ENCODE data around the gene NAT8.
"Not testable (repeated sequence)": the region's sequence is repeated elsewhere in the genome, so short reads cannot be mapped to it uniquely, and the experiment has no call there.

NAT8 gene

GRCh38 chr2:73651591-73652230, 9.5 kb upstream of the NAT8 start:
- no peaks in the 10 kb centered on the region for H3K9me3 Mint-ChIP-seq
- H3K4me3 Mint-ChIP-seq, result no peak overlapping the region
- H3K27me3 Mint-ChIP-seq, result no peaks in the 10 kb centered on the region
- DNase-seq, result no peak
- H3K36me3 Mint-ChIP-seq (ENCODE audit: low read depth), result no peaks in the 10 kb centered on the region
- no peaks in the 10 kb centered on the region for H3K4me1 Mint-ChIP-seq (ENCODE audit: low read depth)
- no peak overlapping the region for H3K27ac Mint-ChIP-seq

DNA sequence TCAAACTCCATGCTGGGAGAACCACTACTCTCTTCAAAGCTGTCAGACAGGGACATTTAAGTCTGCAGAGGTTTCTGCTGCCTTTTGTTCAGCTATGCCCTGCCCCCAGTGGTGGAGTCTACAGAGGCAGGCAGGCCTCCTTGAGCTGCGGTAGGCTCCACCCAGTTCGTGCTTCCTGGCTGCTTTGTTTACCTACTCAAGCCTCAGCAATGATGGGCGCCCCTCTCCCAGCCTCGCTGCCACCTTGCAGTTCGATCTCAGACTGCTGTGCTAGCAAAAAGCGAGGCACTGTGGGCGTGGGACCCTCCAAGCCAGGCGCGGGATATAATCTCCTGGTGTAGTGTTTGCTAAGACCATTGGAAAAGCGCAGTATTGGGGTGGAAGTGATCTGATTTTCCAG, 5.5 kb upstream of the NAT8 start:
- H3K4me3 Mint-ChIP-seq; H3K36me3 Mint-ChIP-seq (ENCODE audit: low read depth); H3K4me1 Mint-ChIP-seq (ENCODE audit: low read depth); H3K27ac Mint-ChIP-seq; DNase-seq; H3K27me3 Mint-ChIP-seq; H3K9me3 Mint-ChIP-seq: not testable (repeated sequence)

DNA sequence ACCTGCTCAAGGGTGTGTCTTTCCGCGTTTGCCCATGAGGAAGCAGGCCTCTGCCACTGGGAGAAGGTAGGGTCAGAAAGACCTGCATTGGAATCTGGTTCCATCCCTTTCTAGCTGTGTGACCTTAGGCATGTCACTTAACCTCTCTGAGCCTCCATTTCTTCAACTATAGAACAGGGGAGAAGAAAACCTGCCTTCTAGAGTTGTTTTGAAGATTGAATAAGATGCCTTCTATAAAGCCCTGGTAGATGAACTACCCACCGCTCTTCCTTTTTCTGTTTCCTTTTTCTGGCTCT, 507 bp downstream of the NAT8 start:
- Mint-ChIP-seq H3K9me3 (peaks cover 6% of the 10 kb centered on the region), H3K36me3 (ENCODE audit: low read depth) (no peaks in the 10 kb centered on the region), H3K27ac (no peak overlapping the region), H3K27me3 (peaks cover 15% of the 10 kb centered on the region), H3K4me1 (ENCODE audit: low read depth) (no peaks in the 10 kb centered on the region), H3K4me3 (no peak overlapping the region)
- DNase-seq, result no peak

GRCh38 chr2:73640946-73641766, 1.1 kb downstream of the NAT8 start:
- DNase-seq, result no peak
- Mint-ChIP-seq H3K27ac (no peak overlapping the region), H3K9me3 (peaks cover 6% of the 10 kb centered on the region), H3K27me3 (peaks cover 15% of the 10 kb centered on the region), H3K36me3 (ENCODE audit: low read depth) (no peaks in the 10 kb centered on the region), H3K4me3 (no peak overlapping the region), H3K4me1 (ENCODE audit: low read depth) (no peaks in the 10 kb centered on the region)

DNA sequence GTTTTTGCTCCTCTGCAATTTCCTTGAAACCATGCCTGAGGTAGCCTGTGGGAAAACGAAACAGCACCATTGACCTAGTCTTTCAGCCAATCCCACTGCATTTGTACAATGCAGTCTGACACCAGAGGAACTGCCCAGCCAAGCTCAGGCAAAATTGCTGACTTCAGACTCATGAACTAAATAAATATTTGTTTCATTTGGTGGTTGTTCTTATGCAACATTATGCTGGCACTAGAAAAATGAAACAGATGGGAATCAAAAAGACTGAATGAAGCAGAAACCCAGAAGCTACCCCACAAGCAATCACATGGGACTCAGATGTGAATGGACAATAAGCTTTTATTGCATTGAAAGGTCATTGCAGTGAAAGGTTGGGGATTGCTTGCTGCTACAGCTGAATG, 1.7 kb downstream of the NAT8 start:
- no peaks in the 10 kb centered on the region for H3K4me1 Mint-ChIP-seq (ENCODE audit: low read depth)
- H3K27ac Mint-ChIP-seq, result no peak overlapping the region
- H3K36me3 Mint-ChIP-seq (ENCODE audit: low read depth), result no peaks in the 10 kb centered on the region
- H3K27me3 Mint-ChIP-seq, result peaks cover 15% of the 10 kb centered on the region
- H3K4me3 Mint-ChIP-seq, result no peak overlapping the region
- DNase-seq, result no peak
- peaks cover 6% of the 10 kb centered on the region for H3K9me3 Mint-ChIP-seq

DNA sequence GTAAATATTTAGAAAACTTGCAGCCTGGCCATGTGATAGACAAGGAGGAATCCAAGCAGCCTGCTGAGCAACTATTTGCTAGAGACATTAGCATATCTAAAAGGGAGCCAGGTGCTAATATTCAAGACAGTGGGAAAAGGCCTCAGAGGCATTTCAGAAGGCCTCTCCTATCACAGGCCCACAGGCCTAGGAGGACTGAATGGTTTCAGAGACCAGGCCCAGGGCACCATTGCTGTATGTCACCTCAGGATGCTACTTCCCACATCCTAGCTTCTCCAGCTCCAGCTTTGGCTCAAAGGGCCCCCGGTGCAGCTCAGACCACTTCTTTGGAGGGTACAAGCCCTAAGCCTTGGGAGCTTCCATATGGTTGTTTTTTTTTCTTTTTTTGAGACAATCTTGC, 3.8 kb downstream of the NAT8 start:
- no peaks in the 10 kb centered on the region for H3K36me3 Mint-ChIP-seq (ENCODE audit: low read depth)

DNA sequence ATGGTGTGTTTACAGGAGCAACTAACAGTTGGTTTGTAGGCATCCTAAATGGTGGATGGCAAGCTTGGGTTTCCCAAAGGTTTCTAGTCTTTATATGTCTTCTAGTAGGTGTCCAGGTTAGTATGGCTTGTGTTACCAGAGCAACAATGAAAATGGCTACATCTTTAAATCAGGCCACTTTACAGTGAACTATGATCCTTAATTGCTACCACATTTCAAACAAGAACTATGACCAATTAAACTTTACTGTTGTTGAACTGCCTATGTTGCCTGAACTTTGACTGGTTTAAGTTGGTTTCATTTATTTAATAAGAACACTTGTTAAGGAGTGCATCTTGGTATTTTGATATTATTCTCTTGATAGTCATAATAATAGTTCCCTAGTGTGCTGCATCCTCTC, 5.2 kb downstream of the NAT8 start:
- not testable (repeated sequence) for H3K9me3 Mint-ChIP-seq; DNase-seq; H3K4me3 Mint-ChIP-seq; H3K27ac Mint-ChIP-seq; H3K27me3 Mint-ChIP-seq; H3K4me1 Mint-ChIP-seq (ENCODE audit: low read depth); H3K36me3 Mint-ChIP-seq (ENCODE audit: low read depth)

More for the DNA sequence above, 3.8 kb downstream of the NAT8 start:
- DNase-seq, result no peak
- Mint-ChIP-seq H3K27me3 (peaks cover 11% of the 10 kb centered on the region), H3K4me3 (no peak overlapping the region), H3K27ac (no peak overlapping the region), H3K4me1 (ENCODE audit: low read depth) (no peaks in the 10 kb centered on the region), H3K9me3 (peaks cover 6% of the 10 kb centered on the region)

DNA sequence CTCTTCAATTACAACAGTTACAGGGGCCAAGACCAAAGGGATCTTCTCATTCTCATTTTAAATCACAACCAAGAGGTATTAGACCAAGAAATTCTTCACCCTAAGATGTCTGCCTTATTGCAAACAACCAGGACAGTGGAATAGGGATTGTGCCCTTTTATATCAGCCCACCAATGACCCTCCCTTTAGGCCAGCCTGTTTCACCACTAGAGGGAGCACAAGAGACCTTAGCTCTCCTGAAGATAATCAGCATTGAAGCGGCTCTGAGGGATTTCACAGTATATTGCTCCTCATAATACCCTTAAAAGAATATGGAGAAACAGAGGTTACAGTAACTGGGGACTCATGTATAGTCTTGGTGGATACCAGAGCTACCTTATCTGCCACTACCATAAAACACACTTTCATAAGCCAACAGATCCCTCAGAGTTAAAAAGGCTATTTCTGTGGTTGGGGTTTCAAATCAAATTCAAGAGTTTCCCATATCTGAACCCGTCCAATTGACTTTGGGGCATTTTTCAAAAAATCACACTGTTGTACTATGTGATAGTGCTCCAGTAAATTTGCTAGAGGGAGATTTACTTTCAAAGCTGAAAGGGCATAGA, 11.5 kb downstream of the NAT8 start:
- not testable (repeated sequence) for H3K4me1 Mint-ChIP-seq (ENCODE audit: low read depth); DNase-seq; H3K36me3 Mint-ChIP-seq (ENCODE audit: low read depth); H3K4me3 Mint-ChIP-seq; H3K27ac Mint-ChIP-seq; H3K27me3 Mint-ChIP-seq; H3K9me3 Mint-ChIP-seq

- not testable (repeated sequence) for DNase-seq; H3K27me3 Mint-ChIP-seq; H3K27ac Mint-ChIP-seq; H3K4me1 Mint-ChIP-seq (ENCODE audit: low read depth); H3K36me3 Mint-ChIP-seq (ENCODE audit: low read depth); H3K9me3 Mint-ChIP-seq; H3K4me3 Mint-ChIP-seq
Measured at GRCh38 chr2:73628493-73628892, 13.7 kb downstream of the NAT8 start.

DNA sequence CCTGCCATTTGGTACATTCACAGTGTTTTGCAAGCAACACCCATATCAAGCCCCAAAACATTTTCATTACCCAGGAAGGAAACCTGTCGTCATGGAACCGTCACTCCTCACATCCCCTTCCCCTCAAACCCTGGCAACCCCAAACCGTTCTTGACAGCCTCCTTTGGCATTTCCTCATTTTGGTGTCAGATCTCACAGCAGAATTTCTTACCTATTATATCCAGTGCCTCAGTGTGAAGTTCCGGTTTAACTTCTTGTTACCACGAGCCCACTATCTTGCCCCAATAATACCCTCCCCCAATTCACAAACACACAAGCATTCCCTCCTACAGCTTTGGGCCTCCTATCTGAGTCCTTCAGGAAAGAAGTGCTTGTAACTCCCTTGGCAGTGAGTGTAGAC, 16.0 kb downstream of the NAT8 start:
- H3K36me3 Mint-ChIP-seq (ENCODE audit: low read depth); H3K27ac Mint-ChIP-seq; H3K27me3 Mint-ChIP-seq; H3K4me3 Mint-ChIP-seq; DNase-seq; H3K4me1 Mint-ChIP-seq (ENCODE audit: low read depth); H3K9me3 Mint-ChIP-seq: not testable (repeated sequence)

DNA sequence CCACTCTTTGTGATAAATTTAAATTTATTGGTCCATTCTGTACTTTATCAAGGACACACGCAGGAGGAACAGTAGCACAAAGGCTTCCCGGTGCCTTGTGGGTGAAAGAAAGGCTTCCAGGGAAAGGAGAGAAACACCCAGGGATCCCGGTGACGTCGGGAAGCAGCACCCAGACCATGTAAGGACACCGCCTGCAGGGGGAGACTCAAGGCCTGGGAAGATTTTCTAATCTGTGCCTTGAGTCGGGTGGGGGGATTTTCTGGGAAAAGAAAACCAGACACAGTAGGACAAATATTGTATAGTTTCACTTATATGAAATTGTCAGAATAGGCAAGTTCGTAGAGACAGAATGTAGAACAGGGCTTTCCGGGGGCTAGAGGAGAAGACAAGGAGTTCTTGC, 17.6 kb downstream of the NAT8 start:
- not testable (repeated sequence) for H3K4me1 Mint-ChIP-seq (ENCODE audit: low read depth); H3K27ac Mint-ChIP-seq; H3K27me3 Mint-ChIP-seq; H3K4me3 Mint-ChIP-seq; DNase-seq; H3K36me3 Mint-ChIP-seq (ENCODE audit: low read depth); H3K9me3 Mint-ChIP-seq

- H3K36me3 Mint-ChIP-seq (ENCODE audit: low read depth); H3K27ac Mint-ChIP-seq; H3K9me3 Mint-ChIP-seq; H3K4me1 Mint-ChIP-seq (ENCODE audit: low read depth); H3K27me3 Mint-ChIP-seq; H3K4me3 Mint-ChIP-seq; DNase-seq: not testable (repeated sequence)
Measured at GRCh38 chr2:73624036-73624435, 18.2 kb downstream of the NAT8 start.

DNA sequence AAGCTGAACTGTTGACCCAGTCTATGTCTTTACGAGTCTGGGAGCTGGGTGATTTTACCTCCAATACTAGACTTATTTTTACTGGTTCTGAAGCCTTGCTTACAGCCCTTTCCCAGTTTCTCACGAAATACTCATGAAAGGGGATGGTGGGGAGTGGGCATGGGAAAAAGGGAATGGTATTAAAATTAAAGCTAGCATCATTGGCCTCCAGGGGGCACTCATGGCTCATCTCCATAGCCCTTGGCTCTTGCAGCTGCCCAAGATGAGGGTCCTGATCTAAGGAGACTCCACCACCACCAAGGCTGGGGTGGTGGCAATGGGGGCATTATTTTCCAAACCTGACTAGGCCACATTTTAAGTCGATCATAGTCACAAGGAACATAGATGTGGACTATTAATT, 22.3 kb downstream of the NAT8 start:
- not testable (repeated sequence) for H3K27me3 Mint-ChIP-seq; H3K4me1 Mint-ChIP-seq (ENCODE audit: low read depth); H3K27ac Mint-ChIP-seq; DNase-seq; H3K4me3 Mint-ChIP-seq; H3K9me3 Mint-ChIP-seq; H3K36me3 Mint-ChIP-seq (ENCODE audit: low read depth)

DNA sequence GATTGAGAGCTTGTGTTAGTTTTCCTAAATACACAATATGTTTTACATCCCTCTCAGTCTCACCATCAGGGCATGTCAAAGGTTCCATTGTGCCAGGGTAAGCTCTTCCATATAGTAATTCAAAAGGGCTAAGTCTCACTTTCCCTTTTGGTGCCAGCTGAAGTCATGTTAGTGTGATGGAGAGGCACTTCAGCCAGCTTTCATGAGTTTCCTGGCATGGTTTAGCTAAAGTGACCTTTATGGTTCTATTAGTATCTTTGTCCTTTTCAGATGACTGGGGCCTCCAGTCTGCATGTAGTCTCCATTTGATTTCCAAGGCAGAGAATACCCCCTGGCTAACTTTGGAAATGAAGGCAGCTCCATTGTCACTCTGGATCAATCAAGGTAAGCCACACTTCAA, 27.2 kb downstream of the NAT8 start:
- H3K27me3 Mint-ChIP-seq, result no peaks in the 10 kb centered on the region
- peaks cover 20% of the 10 kb centered on the region for H3K4me1 Mint-ChIP-seq (ENCODE audit: low read depth)
- peaks cover 15% of the 10 kb centered on the region for H3K36me3 Mint-ChIP-seq (ENCODE audit: low read depth)
- no peak overlapping the region for H3K4me3 Mint-ChIP-seq
- H3K27ac Mint-ChIP-seq, result no peak overlapping the region
- no peak for DNase-seq
- no peaks in the 10 kb centered on the region for H3K9me3 Mint-ChIP-seq

GRCh38 chr2:73614105-73614504, 28.1 kb downstream of the NAT8 start:
- Mint-ChIP-seq H3K4me1 (ENCODE audit: low read depth) (peaks cover 22% of the 10 kb centered on the region), H3K4me3 (no peak overlapping the region), H3K9me3 (no peaks in the 10 kb centered on the region), H3K27ac (no peak overlapping the region), H3K27me3 (no peaks in the 10 kb centered on the region), H3K36me3 (ENCODE audit: low read depth) (peaks cover 21% of the 10 kb centered on the region)
- DNase-seq, result no peak
